Stimulated activated CD8-positive, alpha-beta memory T cell treated with anti-CD3 and anti-CD28 coated beads, Interleukin-2, amount 100 ng/mL, for 48 hours (primary cell): ENCODE results near the gene KIAA1614.

Experiments used
- DNase-seq, 2 donors: peaks; one replicate each; pipeline ENCODE4 v3.0.0-alpha.2; 2020; ENCODE audit warnings: low read depth in 2 of 2

Gene KIAA1614

DNA sequence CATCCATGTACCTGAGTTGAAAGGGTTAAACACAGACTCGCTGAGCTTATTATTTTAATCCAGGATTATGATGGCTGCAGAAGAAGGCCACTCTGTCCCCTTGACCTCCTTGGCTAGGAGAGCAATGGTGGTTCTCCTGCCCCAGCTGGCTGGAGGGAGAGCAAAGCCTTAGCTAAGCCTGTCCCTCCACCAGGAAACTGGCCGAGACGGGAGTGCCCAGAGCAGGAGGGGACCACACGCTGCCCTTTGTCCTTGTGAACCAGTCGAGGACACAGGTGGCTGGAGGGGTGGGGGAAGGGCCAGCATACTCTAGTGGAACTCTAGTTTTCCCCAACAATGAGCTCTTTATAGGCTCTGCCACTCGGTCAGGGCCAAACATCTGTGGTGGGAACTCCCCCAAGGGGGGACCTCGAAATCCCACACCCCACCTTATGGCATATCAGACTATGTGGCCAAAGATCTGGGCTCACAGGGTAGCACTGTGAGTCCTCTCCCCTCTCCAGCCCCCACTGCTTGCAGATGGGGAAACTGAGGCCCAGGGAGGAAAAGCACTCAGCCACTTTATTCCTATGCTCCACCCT is 12.9 kb downstream of the KIAA1614 start:
- no peak for DNase-seq

DNA sequence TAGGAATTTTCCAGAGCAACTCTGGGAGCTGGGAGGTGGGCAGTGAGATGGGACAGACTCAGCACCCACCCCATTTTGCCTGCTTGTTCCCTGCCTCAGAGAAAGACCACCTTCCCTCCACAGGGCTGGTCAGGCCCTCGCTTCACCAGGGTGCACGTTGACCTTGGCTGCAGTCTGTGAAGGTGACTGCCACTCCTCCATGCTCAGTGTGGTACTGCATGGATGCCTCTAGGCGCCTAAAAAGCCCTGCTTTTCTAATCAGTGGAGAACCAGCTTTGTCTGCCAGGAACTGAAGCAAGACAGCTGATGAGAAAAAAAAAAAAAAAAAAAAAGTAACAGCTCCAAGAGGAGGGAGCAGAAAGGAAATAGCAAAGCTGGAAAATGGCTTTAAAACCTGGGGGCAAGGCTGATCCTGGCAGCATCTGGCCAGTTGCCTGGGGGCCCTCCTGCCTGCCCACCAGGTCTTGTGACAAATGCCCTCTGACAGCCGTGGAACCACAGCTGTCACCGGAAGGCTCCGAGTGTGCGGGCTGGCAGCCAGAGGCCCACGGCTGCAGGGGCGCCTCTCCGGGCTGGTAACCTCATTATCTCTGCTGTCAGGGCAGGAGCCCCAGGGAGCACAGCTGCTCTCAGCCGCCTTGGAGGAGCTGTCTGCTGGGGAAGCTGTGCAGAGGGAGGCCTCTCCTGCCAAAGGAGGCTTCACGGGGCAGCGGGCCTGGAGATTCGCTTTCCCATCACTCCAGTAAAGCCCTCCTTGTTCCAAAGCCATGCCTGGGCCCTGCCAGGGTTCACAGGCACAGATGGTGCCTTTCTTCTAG is 13.7 kb downstream of the KIAA1614 start:
- DNase-seq, result peak in 1 of 2 donors; percentile 5

DNA sequence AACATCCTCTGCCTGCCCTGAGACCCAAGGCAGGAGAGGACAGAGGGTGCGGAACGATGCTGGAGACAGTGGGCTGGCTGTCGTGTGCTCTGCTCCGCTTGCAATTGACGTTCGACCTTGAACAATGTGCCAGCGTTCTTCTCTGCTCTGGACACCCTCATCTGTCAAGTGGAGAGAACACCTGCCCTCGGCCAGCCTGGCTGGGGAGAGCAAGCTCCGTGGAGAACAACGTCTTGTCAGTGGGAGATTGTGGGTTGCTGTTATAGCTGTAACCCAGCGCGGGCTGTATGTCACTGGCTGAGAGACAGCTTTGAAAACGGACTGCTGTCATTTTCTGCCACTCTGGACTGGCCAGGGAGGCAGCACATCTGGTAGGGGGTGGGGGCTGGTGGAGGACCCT is 14.7 kb downstream of the KIAA1614 start:
- DNase-seq, result no peak

DNA sequence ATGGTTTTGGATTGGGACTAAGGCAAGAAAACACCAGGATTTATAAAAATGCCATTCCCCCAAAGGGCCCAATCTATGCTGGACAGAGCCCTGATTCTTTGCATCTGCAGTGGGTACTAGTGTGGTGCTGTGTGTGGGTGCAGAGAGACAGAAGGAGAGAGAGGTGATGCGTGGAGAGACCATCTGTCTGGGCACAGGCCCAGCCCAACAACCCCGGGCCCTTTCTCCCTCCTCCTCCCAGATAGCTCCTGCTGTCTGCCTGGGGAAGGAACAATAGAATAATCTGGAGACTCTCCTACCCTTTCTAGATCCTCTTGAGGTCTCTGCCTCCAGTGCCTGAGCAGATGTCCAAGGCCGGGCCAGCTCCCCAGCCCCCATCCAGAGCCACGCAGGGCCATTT is 15.1 kb downstream of the KIAA1614 start:
- no peak for DNase-seq

DNA sequence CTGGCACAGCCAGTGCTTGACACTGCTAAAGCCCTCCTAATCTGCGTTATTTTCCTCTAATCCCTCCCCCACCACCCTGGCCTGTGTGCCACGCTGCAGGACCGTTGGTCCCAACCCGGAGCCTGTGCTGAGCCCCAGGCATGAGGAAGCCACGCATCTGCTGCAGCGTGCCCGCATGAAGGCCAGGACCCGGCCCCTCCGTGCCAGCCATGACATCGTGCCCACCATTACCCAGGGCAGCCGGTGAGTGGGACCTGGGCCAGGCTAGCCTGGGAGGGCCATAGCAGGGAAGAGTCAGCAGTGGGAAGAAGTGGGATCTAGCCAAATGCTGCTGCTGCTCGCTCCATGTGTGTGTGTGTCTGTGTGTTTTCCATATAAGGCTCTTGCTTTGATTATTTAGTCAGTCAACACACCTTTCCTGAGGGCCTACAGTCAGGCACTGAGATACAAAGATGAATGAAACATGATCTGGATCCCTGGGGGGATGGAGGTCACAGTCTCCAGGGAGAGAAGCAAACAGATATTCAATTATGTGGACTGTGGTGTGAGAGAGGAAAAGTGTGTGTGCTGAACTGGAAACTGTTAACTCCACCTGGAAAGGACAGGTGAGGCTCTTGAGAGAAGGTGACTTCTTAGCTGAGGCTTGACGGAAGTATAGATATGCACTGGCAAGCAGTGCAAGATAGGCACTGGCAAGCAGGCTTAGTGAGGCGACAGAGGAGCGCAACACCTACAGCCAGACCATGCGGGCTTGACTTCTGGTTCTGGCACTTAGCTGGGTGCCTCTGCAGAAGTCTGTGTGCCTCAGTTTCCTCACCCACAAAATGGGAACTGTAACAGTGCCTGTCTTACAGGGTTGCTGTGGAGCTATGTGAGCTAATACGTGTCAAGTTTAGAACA is 15.9 kb downstream of the KIAA1614 start:
- DNase-seq, result no peak

DNA sequence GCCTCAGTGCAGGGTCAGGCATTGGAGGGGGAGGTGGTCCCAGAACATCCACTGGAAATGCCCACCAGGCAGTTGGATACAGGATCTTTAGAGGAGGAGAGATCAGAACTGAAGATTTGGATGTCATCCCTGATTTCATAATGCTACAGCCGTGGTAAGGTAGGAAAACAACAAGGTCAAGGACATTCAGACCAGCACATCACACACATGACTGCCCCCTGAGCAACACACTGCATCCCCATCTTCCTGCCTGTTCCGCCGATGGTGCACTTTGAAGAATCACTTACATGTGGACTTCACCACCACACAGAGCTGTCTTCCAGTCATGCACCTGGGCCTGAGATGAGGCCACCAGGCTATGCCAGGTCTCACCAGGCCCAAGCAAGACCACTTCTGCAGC is 16.7 kb downstream of the KIAA1614 start:
- DNase-seq, result no peak

DNA sequence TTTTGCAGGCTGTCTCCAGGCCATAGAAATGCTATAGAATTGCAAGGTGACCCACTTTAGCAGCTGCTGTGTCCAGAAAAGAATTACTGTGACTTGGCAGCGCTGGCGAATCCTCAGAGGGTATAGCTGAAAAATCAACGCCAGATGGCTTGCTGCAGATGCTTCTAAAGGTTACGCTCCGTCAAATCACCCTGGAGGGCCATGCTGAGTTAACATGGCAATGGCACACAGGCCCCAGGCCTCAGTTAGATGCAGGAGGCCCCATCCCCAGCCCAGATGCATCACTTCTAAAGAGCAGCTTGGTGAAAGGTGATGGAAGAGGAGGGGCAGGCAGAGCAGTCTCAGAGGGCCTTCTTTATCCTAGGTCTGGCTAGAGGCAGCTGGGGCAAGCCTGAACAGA is 18.0 kb downstream of the KIAA1614 start:
- no peak for DNase-seq

DNA sequence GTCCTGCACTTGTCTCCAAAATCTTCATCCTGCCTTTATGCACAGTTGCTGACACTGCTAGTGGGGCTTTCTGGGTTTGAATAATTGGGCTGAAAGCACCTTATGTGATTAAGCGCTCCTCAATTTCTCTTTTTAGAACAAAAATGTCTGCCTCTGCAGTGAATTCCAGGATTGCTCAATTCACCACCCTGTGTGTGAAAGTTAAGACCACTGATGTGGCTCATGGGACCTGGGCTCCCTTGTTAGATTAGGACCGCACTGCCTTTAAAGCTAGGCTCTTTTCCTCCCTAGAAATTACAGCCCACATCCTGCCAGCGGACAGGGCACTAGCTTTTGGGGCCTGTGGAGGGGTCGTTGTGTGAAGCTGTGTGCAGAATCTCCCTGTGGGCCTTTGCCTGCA is 18.8 kb downstream of the KIAA1614 start:
- DNase-seq, result no peak

DNA sequence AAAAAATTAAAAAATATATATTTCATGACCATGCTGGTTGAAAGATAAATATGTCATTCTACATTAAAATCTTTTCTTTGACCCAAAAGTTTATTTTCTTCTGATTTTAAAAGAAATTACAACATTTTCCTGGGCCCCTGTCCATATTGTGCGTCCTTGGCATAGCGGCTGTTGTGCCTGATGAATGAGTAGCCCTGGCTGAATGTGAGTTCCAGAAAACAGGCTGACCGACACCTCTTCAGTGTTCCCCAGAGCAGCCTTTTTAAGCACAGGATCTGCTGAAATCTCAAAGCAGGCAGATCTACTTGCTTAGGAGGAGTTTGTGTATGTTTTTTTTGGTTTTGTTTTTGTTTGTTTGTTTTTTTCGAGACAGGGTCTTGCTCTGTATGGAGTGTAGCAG is 19.7 kb downstream of the KIAA1614 start:
- no peak for DNase-seq

DNA sequence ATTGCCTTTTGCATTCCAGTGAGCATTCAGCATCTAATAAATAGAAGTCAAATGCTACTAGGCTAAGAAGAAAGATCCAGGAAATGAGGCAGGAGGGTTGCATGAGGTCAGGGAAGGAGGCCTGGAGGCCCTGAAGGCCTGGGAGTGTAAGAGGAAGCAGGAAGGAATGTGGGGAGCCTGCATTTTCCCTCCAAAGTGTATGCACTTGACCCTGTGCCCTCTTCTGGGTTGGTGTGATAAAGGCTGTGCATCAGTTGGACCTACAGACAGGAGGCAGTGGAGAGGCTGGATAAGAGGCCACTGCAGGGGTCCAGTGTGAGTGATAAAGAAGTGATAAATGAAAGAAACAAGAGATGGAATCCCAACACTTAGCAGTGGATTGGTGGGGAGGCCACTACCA is 20.4 kb downstream of the KIAA1614 start:
- DNase-seq, result no peak

DNA sequence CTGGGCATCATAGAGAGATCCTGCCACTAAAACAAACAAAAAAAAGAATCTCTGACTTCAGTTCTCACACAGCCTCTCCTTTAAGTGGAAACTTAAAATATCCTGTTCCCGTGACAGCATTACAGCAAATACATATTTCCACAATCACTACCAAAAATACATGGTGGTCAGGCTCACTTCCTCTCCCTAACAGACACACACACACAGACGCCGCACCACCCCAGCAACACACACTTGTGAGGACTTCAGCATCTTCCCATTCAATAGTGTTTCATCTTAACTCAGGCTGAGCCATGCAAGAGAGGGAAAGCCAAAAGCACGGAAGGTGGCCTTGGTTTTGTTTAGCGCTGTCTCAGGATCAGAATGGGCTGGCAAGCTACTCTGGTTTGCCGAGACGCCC is 21.9 kb downstream of the KIAA1614 start:
- no peak for DNase-seq

DNA sequence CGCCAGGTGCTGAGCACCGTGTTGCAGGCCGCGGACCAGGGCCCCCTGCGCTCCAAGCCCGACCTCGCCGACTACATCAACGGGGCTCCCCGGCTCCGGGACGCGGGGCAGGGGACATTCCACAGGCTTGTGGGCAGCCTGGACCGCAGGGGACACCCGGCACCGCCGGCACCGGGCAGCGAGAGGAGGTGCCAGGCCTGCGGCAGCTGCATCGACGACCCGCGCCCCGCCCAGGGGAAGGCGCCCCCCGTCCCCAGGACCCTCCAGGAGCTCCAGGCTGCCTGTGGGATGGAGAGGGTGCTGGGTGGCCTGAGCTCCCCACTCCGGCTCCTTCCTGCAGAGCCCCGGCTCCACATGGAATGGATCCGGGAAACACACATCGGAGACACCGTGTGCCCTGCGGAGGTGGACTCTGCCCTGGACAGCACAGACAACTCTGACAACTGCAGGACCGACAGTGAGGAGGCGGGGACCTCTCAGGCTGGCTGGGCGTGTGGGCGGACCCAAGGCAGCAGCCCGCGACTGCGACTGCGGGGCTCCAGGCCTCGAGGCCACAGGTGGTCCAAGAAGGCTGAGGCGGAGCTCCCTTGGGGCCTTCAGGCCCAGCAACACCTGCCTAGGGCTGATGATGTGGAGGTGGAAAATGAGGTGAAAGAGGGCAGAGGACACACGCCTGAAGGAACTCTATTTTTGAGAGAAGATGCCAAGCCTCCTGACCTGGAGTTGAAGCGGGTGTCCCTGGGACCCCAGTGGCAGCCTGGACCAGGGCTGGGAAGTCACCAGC is 22.8 kb downstream of the KIAA1614 start:
- no peak for DNase-seq

DNA sequence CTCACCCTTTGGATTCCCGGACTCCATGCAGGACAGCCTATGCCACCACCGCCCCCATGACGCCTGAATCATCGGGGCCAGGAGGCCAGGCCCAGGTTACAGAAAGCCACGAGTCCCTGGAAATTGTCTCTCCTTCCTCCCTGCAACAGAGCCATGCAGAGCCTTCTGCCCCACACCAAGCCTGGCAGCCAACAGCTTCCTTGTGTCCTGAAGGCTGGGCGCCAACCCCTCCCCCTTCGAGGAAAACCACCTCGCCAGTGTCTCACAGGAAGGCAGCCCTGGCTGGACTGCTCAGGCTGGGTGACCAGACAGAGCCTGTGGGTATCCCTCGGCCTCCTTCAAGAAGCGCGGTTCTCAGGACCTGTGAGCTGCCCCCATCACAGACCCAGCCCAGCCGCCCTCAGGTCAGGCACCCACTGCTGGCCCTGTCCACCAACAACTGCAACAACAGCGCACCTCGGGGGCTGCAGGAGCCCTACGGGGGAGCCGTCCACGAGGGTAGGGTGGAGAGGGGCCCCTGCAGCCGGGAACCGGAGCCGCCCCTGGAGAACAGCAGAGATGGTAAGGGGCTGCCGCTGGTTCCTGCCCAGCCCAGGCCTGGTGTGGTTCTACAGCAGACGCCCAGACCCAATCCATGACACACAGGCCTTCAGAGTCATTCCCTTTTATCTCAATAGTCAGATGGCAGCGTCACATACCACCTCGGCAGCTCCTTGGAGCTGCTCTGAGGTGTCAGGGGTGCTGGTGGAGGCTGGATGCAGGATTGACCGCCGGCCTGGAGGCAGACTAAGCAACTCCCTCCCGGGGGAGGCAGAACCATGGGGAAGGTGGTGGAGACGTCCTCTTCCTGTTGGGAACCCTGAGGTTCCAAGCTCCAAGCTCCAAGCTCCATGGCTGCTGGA is 23.7 kb downstream of the KIAA1614 start:
- no peak for DNase-seq

DNA sequence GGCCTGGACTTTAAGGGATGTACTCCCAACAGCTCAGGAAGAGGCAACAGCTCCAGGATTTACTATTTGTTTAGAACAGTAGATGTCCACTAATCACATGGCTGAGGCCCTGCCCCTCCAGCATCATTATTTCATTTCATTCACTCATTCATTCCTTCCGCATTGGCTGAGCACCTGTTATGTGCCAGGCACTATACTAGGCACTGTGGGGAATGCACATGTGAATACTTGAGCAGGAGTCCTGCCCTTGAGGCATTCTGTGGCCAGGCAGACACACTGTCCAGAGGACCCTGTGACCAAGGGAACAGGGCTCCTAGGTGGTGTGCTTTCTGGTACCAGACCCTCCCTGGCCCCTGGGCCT is 24.3 kb downstream of the KIAA1614 start:
- DNase-seq, result no peak

DNA sequence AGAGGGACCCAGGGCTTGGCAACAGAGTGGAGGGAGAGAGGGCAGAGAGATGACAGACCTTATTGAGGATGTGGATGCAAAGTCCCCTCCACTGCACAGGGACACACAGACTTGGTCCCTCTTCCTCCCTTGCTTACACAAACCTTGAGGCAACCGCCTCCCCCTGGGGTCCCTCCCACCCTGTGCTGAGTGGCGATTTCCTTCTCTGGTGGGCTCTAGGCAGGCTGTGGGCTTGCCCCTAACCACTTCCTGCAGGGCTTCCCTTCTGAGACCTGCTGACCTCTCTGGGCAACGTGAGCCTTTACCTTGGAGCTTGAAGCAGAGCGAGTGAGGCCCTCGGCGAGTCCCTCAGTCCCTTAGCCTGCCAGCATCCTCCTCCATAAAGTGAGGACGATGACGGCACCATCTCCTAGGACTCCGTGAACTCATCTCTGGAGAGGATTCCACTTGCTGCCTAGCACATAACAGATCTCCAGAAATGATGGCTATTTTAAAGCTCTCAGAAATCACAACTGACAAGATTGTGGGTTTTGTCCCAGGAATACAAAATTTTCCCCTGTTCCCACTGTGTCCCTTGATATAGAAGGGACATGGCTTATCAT is 25.0 kb downstream of the KIAA1614 start:
- no peak for DNase-seq

DNA sequence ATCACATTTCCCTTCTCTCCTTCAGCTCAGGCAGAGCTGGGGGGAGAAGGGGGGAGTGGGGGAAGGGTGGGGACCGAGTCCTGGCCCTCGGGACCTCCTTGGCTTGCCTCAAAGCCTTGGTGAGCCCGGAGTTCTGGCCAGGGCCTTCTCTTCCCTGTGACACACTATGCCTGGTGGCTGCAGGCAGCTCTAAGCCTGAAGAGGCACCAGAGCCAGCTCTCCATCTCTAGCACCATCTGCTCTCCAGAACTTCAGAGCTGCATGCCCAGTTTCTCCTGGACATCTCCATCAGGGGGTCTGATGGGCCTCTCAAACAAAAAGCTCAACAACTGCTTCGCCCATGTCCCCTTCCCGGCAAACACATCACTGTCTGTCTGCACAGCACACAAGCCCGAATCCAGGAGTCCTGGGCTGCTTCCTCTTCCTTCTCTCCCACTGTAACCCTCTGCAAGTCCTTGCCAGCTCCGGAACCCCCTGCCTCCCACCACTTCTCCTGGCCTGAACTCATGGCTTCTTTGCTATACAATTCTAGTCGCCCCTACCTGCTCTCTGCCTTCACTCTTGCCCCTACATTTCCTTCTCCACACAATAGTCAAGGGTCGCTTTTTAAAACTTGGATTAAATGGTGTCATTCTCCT is 26.5 kb downstream of the KIAA1614 start:
- DNase-seq, result no peak

DNA sequence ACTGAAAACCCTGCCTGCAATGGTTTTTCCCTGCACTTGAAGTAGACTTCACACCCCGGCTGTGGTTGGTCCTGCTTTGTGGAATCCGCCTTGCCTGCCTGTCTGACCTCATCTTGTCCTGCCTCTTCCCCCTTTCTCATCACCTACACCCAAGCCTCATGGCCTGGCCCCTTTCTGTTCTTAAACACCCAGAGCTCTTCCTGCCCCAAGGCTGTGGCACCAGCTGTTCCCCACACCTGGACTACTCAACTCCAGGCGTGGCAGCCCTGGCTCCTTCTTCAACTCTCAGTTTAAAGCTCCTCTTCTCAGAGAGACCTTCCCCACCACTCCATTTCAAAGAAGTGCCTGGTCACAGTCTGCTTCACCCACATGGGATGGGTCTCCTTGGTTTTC is 27.0 kb downstream of the KIAA1614 start:
- DNase-seq, result no peak

DNA sequence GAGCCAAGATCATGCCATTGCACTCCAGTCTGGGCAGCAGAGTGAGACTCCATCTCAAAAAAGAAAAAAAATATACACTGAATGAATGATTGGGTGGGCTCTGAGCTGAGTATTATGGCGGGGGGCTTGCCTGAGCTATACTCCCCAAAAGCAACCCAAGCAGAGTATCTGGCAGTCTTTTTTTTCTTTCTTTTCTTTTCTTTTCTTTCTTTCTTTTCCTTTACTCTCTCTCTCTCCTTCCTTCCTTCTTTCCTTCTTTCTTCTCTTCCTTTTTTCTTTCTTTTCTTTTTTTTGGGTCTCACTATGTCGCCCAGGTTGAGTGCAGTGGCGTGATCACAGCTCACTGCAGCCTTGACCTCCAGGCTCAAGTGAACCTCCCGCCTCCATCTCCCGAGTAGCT is 27.7 kb downstream of the KIAA1614 start:
- DNase-seq, result no peak

DNA sequence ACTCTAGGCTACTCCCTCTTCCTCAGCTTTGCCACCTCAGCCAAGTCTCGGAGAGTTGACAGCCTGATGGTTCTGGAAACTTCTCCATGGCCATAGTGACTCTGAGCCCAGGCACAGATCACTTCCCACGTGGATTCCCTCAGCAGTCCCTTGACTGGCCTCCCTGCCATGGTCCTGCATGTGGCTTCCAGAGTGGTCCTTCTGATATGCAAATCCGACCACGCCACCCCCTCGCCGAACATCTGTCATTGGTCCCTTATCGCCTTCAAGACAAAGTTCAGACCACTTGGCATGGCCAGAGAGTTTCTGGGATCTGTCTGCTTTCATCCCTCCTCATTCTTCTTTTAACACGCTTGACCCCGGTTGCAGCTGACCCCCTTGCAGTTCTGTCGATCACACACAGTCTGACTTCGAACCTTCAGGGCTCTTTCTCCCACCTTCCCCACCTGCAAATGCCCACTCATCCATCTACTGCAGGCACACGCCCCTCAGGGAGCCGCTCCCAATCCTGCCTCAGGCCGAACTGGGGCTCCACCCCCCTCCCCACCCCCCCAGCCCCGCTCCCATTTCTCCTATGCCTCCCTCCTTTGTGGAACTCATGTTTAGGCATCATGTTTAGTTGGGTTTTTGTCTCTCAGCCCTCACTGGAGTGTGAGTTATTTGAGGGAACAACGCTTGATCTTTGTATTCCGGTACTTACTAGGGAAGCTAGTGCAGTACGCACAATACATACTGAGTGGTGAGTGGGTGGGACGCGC is 29.0 kb downstream of the KIAA1614 start:
- no peak for DNase-seq
